K562 (cell line): ENCODE results near the gene ELK4. TPM values are rescaled to one million over a fixed set of nuclear protein-coding genes. Genes with fewer than 3 reads are reported as not detected.
A peak's percentile ranks its signal among the peaks of the same experiment; 100 is the strongest.

Experiments
- ATAC-seq: fragments of 200-7000 bp; cut with Tn5 transposase; 3 replicates; pipeline ENCODE4 v1.9.1; 2020; ENCODE audit warnings: moderate library complexity
- BruUV-seq: library from RNA; stranded (reverse); fragments of 400-500 nt; replicated peaks from 2 replicates; lab custom pipeline; 2021; lab: Mats Ljungman, UMichigan
- CTCF ChIA-PET: fragments of 300-600 bp; formaldehyde crosslinking; extraction: SDS; loops from one replicate; lab custom pipeline; 2021; ENCODE audit warnings: low intra/inter-chr PET ratio; lab: Yijun Ruan, JAX
- POLR2A ChIA-PET: fragments of 300-600, 350-650 bp; sonication (Branson Sonifier 250); formaldehyde crosslinking; extraction: SDS; loops from one replicate; lab custom pipeline; 2021; ENCODE audit warnings: antibody characterized with exemption, inconsistent platforms; lab: Yijun Ruan, JAX
- DNase-seq, 4 experiments: peaks; one replicate each; pipeline versions ENCODE4 v3.0.0 to v3.0.0-alpha.2; 2011 to 2018; ENCODE audit warnings: low spot score in 3 of 4, mixed read lengths in 3 of 4; ENCODE audit errors: extremely low read depth in 1 of 4
- FAIRE-seq: peaks from 2 replicates; lab custom pipeline; 2011; peaks lifted over from hg19 to GRCh38; lab: Jason Lieb, UNC
- H2AFZ ChIP-seq: 2 replicates; pipeline ENCODE4 v1.6.0; 2011; ENCODE audit warnings: low read depth, low read length, control low read depth, inconsistent platforms
- H3K27ac ChIP-seq: fragments of 200-600 bp; 3 replicates; pipeline ENCODE4 v1.8.0; 2011; ENCODE audit warnings: low read depth, mild to moderate bottlenecking, control low read depth, inconsistent platforms, low read length, moderate library complexity, mixed read lengths; ENCODE audit errors: extremely low read depth
- H3K27me3 ChIP-seq, 2 experiments: fragments of 300-600 bp in 1 of 2; 2 replicates in 1 of 2; 3 replicates in 1 of 2; pipeline versions ENCODE4 v1.6.0 to v1.8.0; 2011; ENCODE audit warnings: inconsistent platforms in 2 of 2, low read length in 2 of 2, mild to moderate bottlenecking in 1 of 2, mixed read lengths in 1 of 2, moderate library complexity in 1 of 2; ENCODE audit not compliant: control insufficient read depth in 2 of 2, insufficient read depth in 2 of 2
- H3K36me3 ChIP-seq: fragments of 300-600 bp; 3 replicates; pipeline ENCODE4 v1.8.0; 2011; ENCODE audit warnings: mild to moderate bottlenecking, low read length, inconsistent platforms; ENCODE audit not compliant: control insufficient read depth, insufficient read depth
- H3K4me1 ChIP-seq, 2 experiments: fragments of 200-600 bp in 1 of 2; replicated peaks in 1 of 2; 2 replicates in 1 of 2; 3 replicates in 1 of 2; pipeline versions ENCODE4 v1.5.1 to v1.8.0; 2011; ENCODE audit warnings: inconsistent platforms in 2 of 2, low read length in 2 of 2, mild to moderate bottlenecking in 1 of 2, mixed read lengths in 1 of 2, moderate library complexity in 1 of 2; ENCODE audit not compliant: control insufficient read depth in 2 of 2, insufficient read depth in 2 of 2
- H3K4me2 ChIP-seq: 2 replicates; pipeline ENCODE4 v1.6.1; 2011; ENCODE audit warnings: low read length, control low read depth, inconsistent platforms, mixed read lengths; ENCODE audit not compliant: insufficient read depth
- H3K4me3 ChIP-seq: fragments of 200-600 bp; sonication (generic), shearing (Covaris generic); 2 replicates; pipeline ENCODE4 v1.5.1; 2016; ENCODE audit warnings: control low read depth, inconsistent platforms
- H3K79me2 ChIP-seq: fragments of 200-600 bp; 3 replicates; pipeline ENCODE4 v1.8.0; 2011; ENCODE audit warnings: low read length, inconsistent platforms; ENCODE audit not compliant: control insufficient read depth, insufficient read depth
- H3K9ac ChIP-seq, 2 experiments: 2 replicates each; pipeline versions ENCODE4 v1.6.0 to v1.6.1; 2011; ENCODE audit warnings: low read depth in 2 of 2, low read length in 2 of 2, control low read depth in 1 of 2, inconsistent platforms in 1 of 2, mild to moderate bottlenecking in 1 of 2, mixed read lengths in 1 of 2; ENCODE audit not compliant: insufficient read depth in 1 of 2
- H3K9me1 ChIP-seq: one replicate; pipeline ENCODE4 v1.6.0; 2011; ENCODE audit warnings: inconsistent platforms, mild to moderate bottlenecking, low read length, moderate library complexity; ENCODE audit not compliant: control insufficient read depth, insufficient read depth
- H3K9me3 ChIP-seq: replicated peaks from 2 replicates; pipeline ENCODE4 v1.5.1; 2011; ENCODE audit warnings: low read depth, low read length, inconsistent platforms; ENCODE audit not compliant: control insufficient read depth, insufficient read depth
- H4K20me1 ChIP-seq: replicated peaks from 2 replicates; pipeline ENCODE4 v1.6.1; 2011; ENCODE audit warnings: low read length, inconsistent platforms, mixed read lengths; ENCODE audit not compliant: control insufficient read depth, insufficient read depth
- CGGBP1 ChIP-seq: fragments of 250-450 bp; sonication (Bioruptor Pico); IDR thresholded peaks from 2 replicates; pipeline ENCODE4 v1.9.0; 2021; ENCODE audit warnings: mild to moderate bottlenecking
- E4F1 ChIP-seq: fragments of 250-450 bp; sonication (Bioruptor Pico); IDR thresholded peaks from 2 replicates; pipeline ENCODE4 v1.5.0; 2021; ENCODE audit warnings: mild to moderate bottlenecking, borderline replicate concordance
- GTF2E2 ChIP-seq: fragments of 200-800 bp; sonication (Bioruptor generic); IDR thresholded peaks from 2 replicates; pipeline ENCODE4 v1.6.1; 2016; ENCODE audit warnings: missing genetic modification characterization, missing compliant biosample characterization
- HDGF ChIP-seq: fragments of 450-650 bp; IDR thresholded peaks from 2 replicates; pipeline ENCODE4 v1.6.1; 2016
- HNRNPL ChIP-seq: fragments of 200-400 bp; formaldehyde crosslinking; IDR thresholded peaks from 2 replicates; pipeline ENCODE4 v1.6.1; 2017; ENCODE audit warnings: low read depth, mild to moderate bottlenecking, low read length
- MCM5 ChIP-seq: fragments of 450-650 bp; IDR thresholded peaks from 2 replicates; pipeline ENCODE4 v1.6.1; 2016; ENCODE audit warnings: low read depth
- MYC ChIP-seq, 2 experiments: fragments of 250-450 bp in 1 of 2; sonication (Bioruptor Pico) in 1 of 2; IDR thresholded peaks; 2 replicates each; pipeline versions ENCODE4 v1.5.1 to v1.6.1; 2012 to 2021; ENCODE audit warnings: low read depth in 2 of 2, borderline replicate concordance in 1 of 2, improper control_type of control experiment in 1 of 2, low read length in 1 of 2, mild to moderate bottlenecking in 1 of 2, moderate library complexity in 1 of 2
- NUFIP1 ChIP-seq: fragments of 450-650 bp; IDR thresholded peaks from 2 replicates; pipeline ENCODE4 v1.6.1; 2018; ENCODE audit not compliant: partially characterized antibody
- ZNF217 ChIP-seq: sonication (generic); formaldehyde crosslinking; IDR thresholded peaks from 2 replicates; pipeline ENCODE4 v1.8.0; 2022; ENCODE audit warnings: mild to moderate bottlenecking, missing genetic modification reagents
- ZNF696 ChIP-seq: fragments of 250-450 bp; sonication (Bioruptor Pico); conservative IDR thresholded peaks from 2 replicates; pipeline ENCODE4 v1.4.0; 2020; ENCODE audit warnings: mild to moderate bottlenecking, moderate library complexity
- ZNF764 ChIP-seq: fragments of 250-450 bp; sonication (Bioruptor Pico); IDR thresholded peaks from 2 replicates; pipeline ENCODE4 v1.4.0; 2020; ENCODE audit warnings: low read depth, mild to moderate bottlenecking, moderate library complexity
- WGBS: fragments of 100-300 bp; shearing (Covaris generic); methylation state at CpG from one replicate; pipeline ENCODE4 v1.1.6; 2016; ENCODE audit warnings: low coverage, mixed read lengths; ENCODE audit not compliant: insufficient coverage; ENCODE audit errors: missing lambda C conversion rate; 5-methylcytosine and 5-hydroxymethylcytosine counted together
- in situ Hi-C: fragments of 300-500 bp; cut with MboI; formaldehyde crosslinking; loops from 4 replicates; pipeline ENCODE4 v1.15.0; 2018; ENCODE audit warnings: inconsistent platforms, mixed read lengths
- intact Hi-C: fragments of 100-400 bp; cut with micrococcal nuclease; formaldehyde crosslinking; loops from 2 replicates; pipeline ENCODE4 v1.14.2; 2022
- polyA plus RNA-seq, 8 experiments: library from polyadenylated mRNA; depleted of rRNA in 4 of 8; stranded (reverse) in 5 of 8; unstranded in 3 of 8; fragments of >200 nt; fragmentation: Nextera tagmentation in 2 of 8; fragmentation: Illumina TruSeq in 1 of 8; extraction: Ambion mirVana in 2 of 8; extraction: Trizol in 1 of 8; gene quantifications; 2 replicates each; pipeline versions ENCODE4 v1.2.1 to v1.2.3, GENCODE V29; 2011 to 2014; ENCODE audit warnings: inconsistent platforms in 1 of 8, missing spikeins in 1 of 8
- total RNA-seq, 7 experiments: library from RNA; depleted of rRNA in 6 of 7; stranded (reverse); fragments of >200 nt in 6 of 7; fragmentation: Illumina TruSeq in 2 of 7; extraction: Trizol in 2 of 7; gene quantifications; 2 replicates each; pipeline versions ENCODE4 v1.2.1 to v1.2.3, GENCODE V29; 2011 to 2021; ENCODE audit warnings: low replicate concordance in 1 of 7

Gene ELK4
- total and polyA plus RNA-seq, 9 of the 15 experiments (the other 6 are each of a cell fraction or from before 2014, with no cell fraction given), result 2.0 to 21.7 (median 9.2) TPM

- TF ChIP-seq HDGF (no peak), NUFIP1 (no peak), HNRNPL (no peak), CGGBP1 (CRISPR knock-in tag) (no peak)
These were observed 28.6 kb upstream of the ELK4 start (continued) for GRCh38 chr1:205660361-205660760.

GRCh38 chr1:205658943-205659581, 27.3 kb upstream of the ELK4 start:
- peak overlapping the region in 1 of 2 experiments; percentile 47; a peak in 2 of 4 replicates for H3K9ac ChIP-seq
- H4K20me1 ChIP-seq, result peaks cover 25% of the 10 kb centered on the region; the same call in 1 of the 2 replicates
- peak; percentile 88 to 92 (median 92) for DNase-seq
- intact Hi-C loops, result loop anchor here (1.0 to 5.0 kb wide), 4 partner anchors 52 to 318 kb away; no protein-coding TSS in a partner anchor
- 31% methylated on average over 20 of the region's 20 CpGs for WGBS
- no TSS peak for BruUV-seq
- in situ Hi-C loops, result loop anchor here (5.0 kb wide), 2 partner anchors 72 to 132 kb away; no protein-coding TSS in a partner anchor
- no peaks in the 10 kb centered on the region for H3K79me2 ChIP-seq
- POLR2A ChIA-PET, result interaction anchor here (0.5 to 4.9 kb wide), 16 partner anchors 12 to 195 kb away, joined by 3 to 46 read pairs (median 4); partner anchors contain the start of gene SLC45A3
- peaks cover 0 to 5% of the 10 kb centered on the region in 2 experiments; a peak in 1 of 5 replicates for H3K27me3 ChIP-seq
- peak; percentile 95 for ATAC-seq
- no peak overlapping the region for H3K27ac ChIP-seq
- H3K36me3 ChIP-seq, result no peaks in the 10 kb centered on the region
- H3K9me1 ChIP-seq, result no peaks in the 10 kb centered on the region
- H3K4me1 ChIP-seq, result peaks cover 2 to 28% of the 10 kb centered on the region in 2 experiments; a peak in 3 of 5 replicates
- no peak overlapping the region for H3K4me3 ChIP-seq
- 0 out of 2 replicates have a peak overlapping the region, but pooled peaks have one; percentile 25 for H2AFZ ChIP-seq
- CTCF ChIA-PET, result interaction anchor here (0.6 to 5.7 kb wide), 9 partner anchors 51 to 318 kb away, joined by 3 to 166 read pairs (median 6); no protein-coding TSS in a partner anchor
- H3K9me3 ChIP-seq, result no peaks in the 10 kb centered on the region
- peak; percentile 91 for FAIRE-seq
- H3K4me2 ChIP-seq, result no peak overlapping the region
- TF ChIP-seq E4F1 (no peak), ZNF696 (no peak), ZNF764 (CRISPR knock-in tag) (peak; percentile 84; the same call in 1 of the 2 replicates), MCM5 (no peak), MYC (IDR thresholded peaks at IDR 0.05; ENCODE audit: low read depth, low read length) (no peak), MYC (CRISPR knock-in tag; IDR thresholded peaks at IDR 0.05; ENCODE audit: borderline replicate concordance, low read depth) (no peak), ZNF217 (CRISPR knock-in tag) (no peak), GTF2E2 (no peak)
